Iris pigment epithelial cell (primary cell): ENCODE results near the gene PCF11.
"Not testable (repeated sequence)": the region's sequence is repeated elsewhere in the genome, so short reads cannot be mapped to it uniquely, and the experiment has no call there.

Source experiments
- DNase-seq: peaks from one replicate; pipeline ENCODE4 v3.0.0-alpha.2; 2011; ENCODE audit warnings: low read depth

The PCF11 gene

GRCh38 chr11:83193315-83194280 is 36.7 kb downstream of the PCF11 start, which contains the start of gene ANKRD42:
ANKRD42 (plus strand) TSS chr11:83193712; CDS start chr11:83194671, 959 bp downstream.
- DNase-seq = peak; percentile 98

- DNase-seq = peak; percentile 87
Observed at GRCh38 chr11:83194281-83195142, 37.6 kb downstream of the PCF11 start.

GRCh38 chr11:83195143-83195466 is 38.2 kb downstream of the PCF11 start:
- no peak for DNase-seq

- DNase-seq = no peak
Observed at GRCh38 chr11:83195649-83196048, 38.7 kb downstream of the PCF11 start.

- DNase-seq = no peak
Observed at GRCh38 chr11:83200035-83200434, 43.1 kb downstream of the PCF11 start.

DNA sequence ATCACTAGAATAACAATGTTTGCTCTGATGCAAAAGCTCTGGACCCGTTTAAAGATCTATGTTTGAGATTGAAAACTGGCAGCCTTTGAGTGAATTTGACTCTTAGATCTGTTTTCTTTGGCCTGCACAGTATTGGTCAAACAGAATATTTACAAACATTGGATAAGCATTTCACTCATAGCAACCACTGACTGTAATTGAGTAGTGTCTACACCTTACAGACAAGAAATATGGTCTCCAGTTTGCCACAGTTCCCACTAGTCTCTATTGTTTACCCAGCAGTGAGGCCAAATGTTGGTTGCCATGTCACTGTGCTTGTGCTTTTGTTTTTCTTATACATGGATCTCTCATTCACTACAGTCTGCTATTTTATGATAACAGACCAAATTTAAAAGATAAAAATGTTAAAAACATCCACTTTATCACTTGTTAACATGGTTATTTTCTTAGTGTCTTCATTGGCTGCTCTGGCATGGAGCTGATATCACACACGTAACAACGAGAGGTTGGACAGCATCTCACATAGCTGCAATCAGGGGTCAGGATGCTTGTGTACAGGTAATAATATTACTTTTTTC is 48.8 kb downstream of the PCF11 start:
- no peak for DNase-seq

DNA sequence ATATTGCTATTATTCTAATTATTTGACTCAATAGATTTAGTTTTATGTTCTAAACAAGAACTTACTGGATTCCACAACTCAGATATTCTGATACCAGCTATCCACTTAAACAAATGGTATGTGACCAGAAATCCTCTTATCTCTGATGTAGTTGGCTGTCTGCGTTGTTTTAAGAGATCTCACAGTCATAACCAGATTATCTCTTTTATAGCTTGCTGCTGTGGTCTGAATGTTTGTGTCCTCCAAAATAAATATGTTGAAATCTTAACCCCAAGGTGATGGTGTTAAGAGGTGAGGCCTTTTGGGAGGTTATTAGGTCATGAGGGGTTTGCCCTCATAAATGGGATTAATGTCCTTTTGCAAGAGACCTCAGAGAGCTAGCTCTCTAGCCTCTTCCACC is 49.3 kb downstream of the PCF11 start:
- no peak for DNase-seq

GRCh38 chr11:83206771-83207382 is 49.9 kb downstream of the PCF11 start:
- not testable (repeated sequence) for DNase-seq

GRCh38 chr11:83219095-83219494 is 62.2 kb downstream of the PCF11 start:
- no peak for DNase-seq

DNA sequence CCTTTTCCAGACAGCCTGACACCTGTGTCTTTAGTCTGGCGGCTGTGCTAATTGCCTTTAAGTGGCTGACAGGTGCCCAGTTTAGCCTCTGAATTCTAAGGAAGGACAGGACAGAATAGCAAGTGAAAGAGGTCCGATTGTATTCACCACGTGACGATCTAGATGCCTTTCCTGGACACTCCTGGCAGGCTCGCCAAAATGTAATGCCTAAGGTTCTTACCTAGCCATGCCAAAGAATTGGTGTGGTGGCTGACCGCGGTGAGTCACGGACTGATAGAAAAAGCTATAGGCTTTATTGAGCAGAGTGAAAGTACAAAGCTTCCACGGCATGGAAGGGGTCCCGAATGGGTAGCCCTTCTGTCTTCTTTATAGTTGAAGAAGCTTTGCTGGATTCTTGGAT is 63.3 kb downstream of the PCF11 start:
- no peak for DNase-seq

- DNase-seq = no peak
Observed at GRCh38 chr11:83221694-83222093, 64.8 kb downstream of the PCF11 start.

GRCh38 chr11:83222499-83222898 is 65.6 kb downstream of the PCF11 start:
- DNase-seq = peak; percentile 43

- DNase-seq = no peak
Observed at GRCh38 chr11:83223457-83223856, 66.5 kb downstream of the PCF11 start.

DNA sequence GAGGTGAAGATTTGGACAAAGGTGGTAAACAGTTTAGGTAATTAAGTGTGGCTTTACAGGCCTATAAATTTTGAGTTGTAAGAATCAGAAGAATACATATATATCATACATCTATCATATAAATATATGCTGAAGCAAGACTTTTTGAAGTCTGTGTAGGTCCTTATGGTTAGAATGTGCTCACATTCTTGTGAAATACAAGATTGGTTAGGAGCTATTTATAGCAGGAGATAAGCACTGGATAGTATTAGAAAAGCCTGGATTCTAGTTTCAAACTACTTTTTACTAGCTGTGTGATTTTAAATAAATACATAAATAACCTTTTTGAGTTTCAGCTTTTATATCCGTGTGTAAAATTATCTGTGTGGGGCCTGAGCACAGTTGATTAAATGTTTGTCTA is 78.9 kb downstream of the PCF11 start:
- peak; percentile 67 for DNase-seq
